Measurements from ENCODE around the gene PGM2. TPM values are rescaled to one million over a fixed set of nuclear protein-coding genes. Genes with fewer than 3 reads are reported as not detected.

The PGM2 gene
- total and polyA plus RNA-seq, 10 of the 15 experiments (the other 5 are each of a cell fraction or from before 2014, with no cell fraction given), result 11.9 to 41.7 (median 37.1) TPM

- TF ChIP-seq ZNF687 (IDR thresholded peaks at IDR 0.05) (0 out of 2 replicates have a peak, but pooled peaks have one; percentile 43), CEBPB (IDR thresholded peaks at IDR 0.05; ENCODE audit: borderline replicate concordance in 1 of 2, low read depth in 2 of 2, low read length in 2 of 2) (0 out of 4 replicates have a peak, but pooled peaks of 1 of the 2 experiments have one; percentile 32), CBFB (IDR thresholded peaks at IDR 0.05; ENCODE audit: low read depth) (peak; percentile 63; the same call in 1 of the 2 replicates), TCF7 (IDR thresholded peaks at IDR 0.05; ENCODE audit: borderline replicate concordance) (peak; percentile 53; the same call in 1 of the 2 replicates), KLF5 (IDR thresholded peaks at IDR 0.05; ENCODE audit: partially characterized antibody) (no peak), LARP7 (IDR thresholded peaks at IDR 0.05) (peak; percentile 76; the same call in 1 of the 2 replicates), TAF1 (IDR thresholded peaks at IDR 0.05; ENCODE audit: borderline replicate concordance, low read depth, low read length) (no peak; the same call in 1 of the 2 replicates), GABPA (IDR thresholded peaks at IDR 0.05; ENCODE audit: low read depth) (peak; percentile 44; the same call in 1 of the 2 replicates), RBBP5 (conservative IDR thresholded peaks at IDR 0.05) (no peak), CTCF (IDR thresholded peaks at IDR 0.05 in 2 of 3, conservative IDR thresholded peaks at IDR 0.05 in 1 of 3; ENCODE audit: control insufficient read depth in 2 of 3, extremely low read depth in 1 of 3, insufficient read depth in 1 of 3, low read depth in 3 of 3, low read length in 3 of 3) (peak in 1 of 3 experiments; percentile 15; a peak in 1 of 6 replicates), EGR1 (IDR thresholded peaks at IDR 0.05; ENCODE audit: borderline replicate concordance in 1 of 2, low read depth in 2 of 2, low read length in 2 of 2) (peak in 1 of 2 experiments; percentile 88; a peak in 2 of 3 replicates), MTA3 (IDR thresholded peaks at IDR 0.05; ENCODE audit: borderline replicate concordance, low read length) (0 out of 2 replicates have a peak, but pooled peaks have one; percentile 74), ZNF217 (IDR thresholded peaks at IDR 0.05) (0 out of 2 replicates have a peak, but pooled peaks have one; percentile 20), EZH2 (IDR thresholded peaks at IDR 0.05; ENCODE audit: borderline replicate concordance, control insufficient read depth, low read depth, low read length) (no peak), POLR2AphosphoS2 (IDR thresholded peaks at IDR 0.05; ENCODE audit: low read depth, low read length) (0 out of 2 replicates have a peak, but pooled peaks have one; percentile 29), HDAC2 (IDR thresholded peaks at IDR 0.05) (no peak), RUNX3 (IDR thresholded peaks at IDR 0.05; ENCODE audit: low read length) (peak; percentile 85), SKIL (IDR thresholded peaks at IDR 0.05; ENCODE audit: low read depth, poor library complexity, severe bottlenecking) (peak; percentile 40), IRF4 (IDR thresholded peaks at IDR 0.05; ENCODE audit: low read depth, low read length) (peak; percentile 96)
Measured at GRCh38 chr4:37891260-37892159, 65.0 kb downstream of the PGM2 start (continued).
